ENCODE measurements around the gene SREK1IP1.
"Not testable (repeated sequence)": the region's sequence is repeated elsewhere in the genome, so short reads cannot be mapped to it uniquely, and the experiment has no call there.

SREK1IP1 gene

GRCh38 chr5:64763948-64764503 lies 4.5 kb downstream of the SREK1IP1 start:
- DNase-seq (ENCODE audit: low spot score) = no peak

- DNase-seq (ENCODE audit: low spot score) = no peak
Observed at GRCh38 chr5:64759960-64760660, 8.4 kb downstream of the SREK1IP1 start.

- DNase-seq (ENCODE audit: low spot score) = no peak
Observed at GRCh38 chr5:64758901-64759300, 9.6 kb downstream of the SREK1IP1 start.

GRCh38 chr5:64754066-64754465 lies 14.4 kb downstream of the SREK1IP1 start:
- DNase-seq (ENCODE audit: low spot score) = no peak

GRCh38 chr5:64749385-64749784 lies 19.1 kb downstream of the SREK1IP1 start:
- no peak for DNase-seq (ENCODE audit: low spot score)

- DNase-seq (ENCODE audit: low spot score) = no peak
Observed at GRCh38 chr5:64746446-64746845, 22.0 kb downstream of the SREK1IP1 start.

- no peak for DNase-seq (ENCODE audit: low spot score)
Observed at GRCh38 chr5:64744914-64745313, 23.6 kb downstream of the SREK1IP1 start.

GRCh38 chr5:64742821-64743220 lies 25.7 kb downstream of the SREK1IP1 start:
- DNase-seq (ENCODE audit: low spot score) = no peak

GRCh38 chr5:64742411-64742810 lies 26.1 kb downstream of the SREK1IP1 start:
- no peak for DNase-seq (ENCODE audit: low spot score)

- no peak for DNase-seq (ENCODE audit: low spot score)
Observed at GRCh38 chr5:64727150-64727549, 41.3 kb downstream of the SREK1IP1 start.

GRCh38 chr5:64722588-64722987 lies 45.9 kb downstream of the SREK1IP1 start:
- no peak for DNase-seq (ENCODE audit: low spot score)

GRCh38 chr5:64714495-64714894 lies 54.0 kb downstream of the SREK1IP1 start:
- DNase-seq (ENCODE audit: low spot score) = not testable (repeated sequence)

- DNase-seq (ENCODE audit: low spot score) = no peak
Observed at GRCh38 chr5:64707191-64707590, 61.3 kb downstream of the SREK1IP1 start.

GRCh38 chr5:64706074-64706473 lies 62.4 kb downstream of the SREK1IP1 start:
- not testable (repeated sequence) for DNase-seq (ENCODE audit: low spot score)

GRCh38 chr5:64700765-64701164 lies 67.7 kb downstream of the SREK1IP1 start:
- no peak for DNase-seq (ENCODE audit: low spot score)

GRCh38 chr5:64696414-64696813 lies 72.1 kb downstream of the SREK1IP1 start:
- DNase-seq (ENCODE audit: low spot score) = not testable (repeated sequence)

GRCh38 chr5:64693636-64694035 lies 74.9 kb downstream of the SREK1IP1 start:
- DNase-seq (ENCODE audit: low spot score) = no peak

- DNase-seq (ENCODE audit: low spot score) = no peak
Observed at GRCh38 chr5:64691291-64691690, 77.2 kb downstream of the SREK1IP1 start.

- peak; percentile 13 for DNase-seq (ENCODE audit: low spot score)
Observed at GRCh38 chr5:64690417-64691151, 77.9 kb downstream of the SREK1IP1 start, which contains the start of gene SHISAL2B. Gene SHISAL2B, plus strand, starts transcription at chr5:64690503. Its CDS starts 121 bp downstream, at chr5:64690624.

GRCh38 chr5:64690104-64690416 lies 78.4 kb downstream of the SREK1IP1 start:
- DNase-seq (ENCODE audit: low spot score) = no peak

- DNase-seq (ENCODE audit: low spot score) = no peak
Observed at GRCh38 chr5:64688965-64689364, 79.5 kb downstream of the SREK1IP1 start.

GRCh38 chr5:64688391-64688790 lies 80.1 kb downstream of the SREK1IP1 start:
- DNase-seq (ENCODE audit: low spot score) = no peak

GRCh38 chr5:64685866-64686265 lies 82.6 kb downstream of the SREK1IP1 start:
- DNase-seq (ENCODE audit: low spot score) = no peak
